Peyer's patch (tissue), 4 donors: ENCODE measurements around the gene MX1.

ENCODE experiments used
- CTCF ChIP-seq, 6 experiments: fragments of 450-650 bp in 4 of 6; fragments of 200-600 bp in 2 of 6; sonication (generic) in 1 of 6; IDR thresholded peaks; one replicate each; pipeline ENCODE4 v1.5.1; 2017 to 2019; ENCODE audit warnings: antibody characterized with exemption in 6 of 6, mild to moderate bottlenecking in 3 of 6, moderate library complexity in 1 of 6
- POLR2A ChIP-seq, 2 donors: fragments of 450-650 bp; IDR thresholded peaks; one replicate each; pipeline ENCODE4 v1.5.1; 2017; ENCODE audit warnings: antibody characterized with exemption in 2 of 2, mild to moderate bottlenecking in 2 of 2, moderate library complexity in 2 of 2

GRCh38 chr21:41410767-41411448 is 15.1 kb upstream of the MX1 start:
- TF ChIP-seq CTCF (IDR thresholded peaks at IDR 0.05), result no peak
- no peak for TF ChIP-seq POLR2A (IDR thresholded peaks at IDR 0.05)
